Right renal pelvis (tissue), 4 donors: ENCODE measurements around the gene DPP10. TPM values are rescaled to one million over a fixed set of nuclear protein-coding genes. Genes with fewer than 3 reads are reported as not detected.
"Not testable (repeated sequence)": the region's sequence is repeated elsewhere in the genome, so short reads cannot be mapped to it uniquely, and the experiment has no call there.

ENCODE experiments used
- DNase-seq, 4 donors: peaks; one replicate each; pipeline ENCODE4 v3.0.0-alpha.2; 2013; ENCODE audit warnings: low read depth in 4 of 4, low spot score in 3 of 4, missing footprints in 1 of 4
- polyA plus RNA-seq, 4 donors: library from polyadenylated mRNA; unstranded; fragments of 120-200 nt; gene quantifications; one replicate each; pipeline ENCODE4 v1.2.1, GENCODE V29; 2013; ENCODE audit not compliant: insufficient read length in 4 of 4

Gene DPP10
- 10 to 100 TPM in 3 of 4 donors, 1 to 10 TPM in 1; 9.8 to 14.6 (median 12.7) TPM for polyA plus RNA-seq

GRCh38 chr2:114442510-114442909 lies at the start of gene DPP10:
DPP10 (plus strand) TSS chr2:114442641.
- peak; percentile 44 to 60 (median 54) for DNase-seq

GRCh38 chr2:114400890-114401289 lies 41.6 kb upstream of the DPP10 start:
- DNase-seq, result no peak

- no peak for DNase-seq
These were observed 37.0 kb upstream of the DPP10 start for GRCh38 chr2:114405247-114406116.

- no peak for DNase-seq
These were observed 36.1 kb upstream of the DPP10 start for GRCh38 chr2:114406347-114406746.

- not testable (repeated sequence) for DNase-seq
These were observed 35.1 kb upstream of the DPP10 start for GRCh38 chr2:114407353-114407752.

- DNase-seq, result no peak
These were observed 20.7 kb upstream of the DPP10 start for GRCh38 chr2:114421781-114422180.

- DNase-seq, result no peak
These were observed 17.7 kb upstream of the DPP10 start for GRCh38 chr2:114424699-114425098.

GRCh38 chr2:114426756-114427155 lies 15.7 kb upstream of the DPP10 start:
- DNase-seq, result no peak

GRCh38 chr2:114436329-114436728 lies 6.1 kb upstream of the DPP10 start:
- DNase-seq, result no peak

GRCh38 chr2:114446571-114446970 lies 4.1 kb downstream of the DPP10 start:
- DNase-seq, result no peak

GRCh38 chr2:114450639-114451038 lies 8.2 kb downstream of the DPP10 start:
- DNase-seq, result no peak

- DNase-seq, result no peak
These were observed 14.1 kb downstream of the DPP10 start for GRCh38 chr2:114456566-114456965.

GRCh38 chr2:114457956-114458355 lies 15.5 kb downstream of the DPP10 start:
- no peak for DNase-seq

- no peak for DNase-seq
These were observed 18.7 kb downstream of the DPP10 start for GRCh38 chr2:114461116-114461515.

GRCh38 chr2:114464961-114465706 lies 22.7 kb downstream of the DPP10 start:
- DNase-seq, result no peak

- no peak for DNase-seq
These were observed 25.9 kb downstream of the DPP10 start for GRCh38 chr2:114468343-114468742.

GRCh38 chr2:114472246-114472645 lies 29.8 kb downstream of the DPP10 start:
- DNase-seq, result no peak

- no peak for DNase-seq
These were observed 30.3 kb downstream of the DPP10 start for GRCh38 chr2:114472726-114473125.

- no peak for DNase-seq
These were observed 46.5 kb downstream of the DPP10 start for GRCh38 chr2:114488841-114489530.

- DNase-seq, result no peak
These were observed 52.6 kb downstream of the DPP10 start for GRCh38 chr2:114495046-114495445.

- no peak for DNase-seq
These were observed 54.5 kb downstream of the DPP10 start for GRCh38 chr2:114496959-114497358.
